D721Med (cell line): ENCODE data around the gene ST6GALNAC5.

Experiments
- DNase-seq: peaks from one replicate; pipeline ENCODE4 v3.0.0; 2011; ENCODE audit warnings: low spot score; ENCODE audit not compliant: insufficient read length
- FAIRE-seq: peaks from 2 replicates; lab custom pipeline; 2011; peaks lifted over from hg19 to GRCh38; lab: Jason Lieb, UNC
- CTCF ChIP-seq: IDR thresholded peaks from 2 replicates; pipeline ENCODE4 v1.5.1; 2012; ENCODE audit warnings: mild to moderate bottlenecking, control low read depth; ENCODE audit not compliant: insufficient read depth; ENCODE audit errors: missing control alignments

ST6GALNAC5 gene

GRCh38 chr1:77076759-77077158, 209.5 kb downstream of the ST6GALNAC5 start:
- no peak for DNase-seq
- TF ChIP-seq CTCF: no peak
- FAIRE-seq: no peak

GRCh38 chr1:77081834-77082233, 214.6 kb downstream of the ST6GALNAC5 start:
- FAIRE-seq: no peak
- TF ChIP-seq CTCF: no peak
- DNase-seq: no peak

- DNase-seq (no peak), FAIRE-seq (no peak)
- TF ChIP-seq CTCF: no peak
Measured at GRCh38 chr1:77084457-77084856, 217.2 kb downstream of the ST6GALNAC5 start.

- no peak for DNase-seq
- no peak for TF ChIP-seq CTCF
- no peak for FAIRE-seq
Measured at GRCh38 chr1:77085109-77085508, 217.8 kb downstream of the ST6GALNAC5 start.

- no peak for TF ChIP-seq CTCF
- no peak for DNase-seq
- FAIRE-seq: no peak
Measured at GRCh38 chr1:77089756-77090155, 222.5 kb downstream of the ST6GALNAC5 start.

- no peak for DNase-seq
- FAIRE-seq: no peak
- no peak for TF ChIP-seq CTCF
Measured at GRCh38 chr1:77095236-77095635, 228.0 kb downstream of the ST6GALNAC5 start.

GRCh38 chr1:77096496-77097255, 229.4 kb downstream of the ST6GALNAC5 start:
- DNase-seq (no peak), FAIRE-seq (no peak)
- no peak for TF ChIP-seq CTCF
